KMS-11 (cell line): ENCODE measurements around the gene SLC23A2.
A peak's percentile ranks its signal among the peaks of the same experiment; 100 is the strongest.

Source experiments
- H2AFZ ChIP-seq: fragments of 200-600 bp; sonication (generic); 2 replicates; pipeline ENCODE4 v1.6.1; 2016; ENCODE audit warnings: antibody characterized with exemption, mixed run types, low read depth
- H3K27ac ChIP-seq: fragments of 200-600 bp; sonication (generic); 2 replicates; pipeline ENCODE4 v1.6.1; 2016; ENCODE audit warnings: mild to moderate bottlenecking, mixed run types
- H3K27me3 ChIP-seq: fragments of 200-600 bp; sonication (generic); 2 replicates; pipeline ENCODE4 v1.6.1; 2017; ENCODE audit warnings: mild to moderate bottlenecking, low read depth, mixed run types, moderate library complexity; ENCODE audit not compliant: insufficient read depth
- H3K36me3 ChIP-seq: fragments of 200-600 bp; sonication (generic); 2 replicates; pipeline ENCODE4 v1.6.1; 2017; ENCODE audit warnings: mild to moderate bottlenecking, mixed run types; ENCODE audit not compliant: insufficient read depth
- H3K4me1 ChIP-seq: fragments of 200-600 bp; sonication (generic); 2 replicates; pipeline ENCODE4 v1.6.1; 2016; ENCODE audit warnings: mild to moderate bottlenecking, low read depth, mixed run types; ENCODE audit not compliant: poor library complexity, severe bottlenecking
- H3K4me2 ChIP-seq: fragments of 200-600 bp; sonication (generic); 2 replicates; pipeline ENCODE4 v1.7.0; 2016; ENCODE audit warnings: mild to moderate bottlenecking, mixed run types
- H3K4me3 ChIP-seq: fragments of 200-600 bp; sonication (generic); IDR thresholded peaks from 2 replicates; pipeline ENCODE4 v1.6.1; 2017; ENCODE audit warnings: low read depth, low read length, mixed read lengths; ENCODE audit not compliant: insufficient read depth
- H3K79me2 ChIP-seq: fragments of 200-600 bp; sonication (generic); 2 replicates; pipeline ENCODE4 v1.6.1; 2016; ENCODE audit warnings: low read depth, mixed run types; ENCODE audit not compliant: insufficient read depth
- H3K9ac ChIP-seq: fragments of 200-600 bp; sonication (generic); 2 replicates; pipeline ENCODE4 v1.6.1; 2016; ENCODE audit warnings: mild to moderate bottlenecking, mixed run types
- H4K20me1 ChIP-seq: fragments of 200-600 bp; sonication (generic); 2 replicates; pipeline ENCODE4 v1.6.1; 2016; ENCODE audit warnings: mild to moderate bottlenecking, mixed run types; ENCODE audit not compliant: insufficient read depth
- TF ChIP-seq, protein P1 (sequence below): fragments of 200-600 bp; sonication (generic); conservative IDR thresholded peaks from 2 replicates; pipeline ENCODE4 v1.6.1; 2017; ENCODE audit warnings: low read depth, mild to moderate bottlenecking, antibody characterized with exemption, low read length, moderate library complexity, mixed read lengths

SLC23A2 gene

DNA sequence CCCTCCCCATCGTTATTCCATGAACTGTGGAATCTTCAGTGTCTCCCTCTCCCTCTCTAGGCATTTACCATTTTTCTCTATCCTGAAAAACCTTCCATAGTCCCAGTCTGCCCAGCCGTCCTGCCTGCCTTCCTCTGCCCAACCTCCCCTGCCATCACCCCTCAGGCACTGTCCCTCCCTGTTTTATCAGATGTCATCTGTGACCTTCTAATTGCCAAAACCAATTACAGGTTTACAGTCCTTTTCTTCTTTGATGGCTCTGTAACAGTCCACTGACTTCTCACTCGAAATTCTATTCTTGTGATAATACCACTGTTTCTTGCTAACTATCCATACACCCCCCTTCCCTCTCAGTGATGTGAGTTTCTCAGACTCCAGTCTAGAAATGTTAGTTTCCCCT lies 2.3 kb upstream of the SLC23A2 start:
- TF ChIP-seq, protein P1, sequence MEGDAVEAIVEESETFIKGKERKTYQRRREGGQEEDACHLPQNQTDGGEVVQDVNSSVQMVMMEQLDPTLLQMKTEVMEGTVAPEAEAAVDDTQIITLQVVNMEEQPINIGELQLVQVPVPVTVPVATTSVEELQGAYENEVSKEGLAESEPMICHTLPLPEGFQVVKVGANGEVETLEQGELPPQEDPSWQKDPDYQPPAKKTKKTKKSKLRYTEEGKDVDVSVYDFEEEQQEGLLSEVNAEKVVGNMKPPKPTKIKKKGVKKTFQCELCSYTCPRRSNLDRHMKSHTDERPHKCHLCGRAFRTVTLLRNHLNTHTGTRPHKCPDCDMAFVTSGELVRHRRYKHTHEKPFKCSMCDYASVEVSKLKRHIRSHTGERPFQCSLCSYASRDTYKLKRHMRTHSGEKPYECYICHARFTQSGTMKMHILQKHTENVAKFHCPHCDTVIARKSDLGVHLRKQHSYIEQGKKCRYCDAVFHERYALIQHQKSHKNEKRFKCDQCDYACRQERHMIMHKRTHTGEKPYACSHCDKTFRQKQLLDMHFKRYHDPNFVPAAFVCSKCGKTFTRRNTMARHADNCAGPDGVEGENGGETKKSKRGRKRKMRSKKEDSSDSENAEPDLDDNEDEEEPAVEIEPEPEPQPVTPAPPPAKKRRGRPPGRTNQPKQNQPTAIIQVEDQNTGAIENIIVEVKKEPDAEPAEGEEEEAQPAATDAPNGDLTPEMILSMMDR = no peak
- Histone ChIP-seq H3K36me3 (no peaks in the 10 kb centered on the region), H2AFZ (no peak overlapping the region), H4K20me1 (no peaks in the 10 kb centered on the region), H3K27ac (no peak overlapping the region), H3K4me3 (no peak overlapping the region), H3K9ac (no peak overlapping the region), H3K27me3 (no peaks in the 10 kb centered on the region), H3K4me1 (peaks cover 8% of the 10 kb centered on the region), H3K79me2 (peaks cover 9% of the 10 kb centered on the region; the same call in 1 of the 2 replicates), H3K4me2 (no peak overlapping the region)

DNA sequence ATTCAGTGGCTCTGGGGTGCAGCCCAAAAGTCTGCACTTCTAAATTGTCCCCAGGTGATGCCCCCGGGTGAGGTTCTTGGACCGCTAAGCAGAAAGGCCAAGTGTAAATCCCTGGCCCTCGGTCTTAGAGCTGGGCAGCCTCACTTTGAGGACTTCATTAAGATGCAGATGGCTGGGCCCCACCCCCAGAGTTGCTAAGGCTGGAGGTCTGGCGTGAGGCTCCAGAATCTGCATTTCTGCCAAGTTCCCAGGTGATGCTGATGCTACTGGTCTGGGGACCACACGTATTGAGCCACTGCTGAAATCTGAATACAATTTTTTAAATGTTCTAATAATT lies 735 bp upstream of the SLC23A2 start:
- Histone ChIP-seq H3K27ac (no peak overlapping the region), H3K27me3 (no peaks in the 10 kb centered on the region), H3K9ac (no peak overlapping the region), H3K4me2 (peak overlapping the region; percentile 91), H3K4me1 (peaks cover 8% of the 10 kb centered on the region), H3K79me2 (peaks cover 9% of the 10 kb centered on the region; the same call in 1 of the 2 replicates), H3K4me3 (no peak overlapping the region), H3K36me3 (no peaks in the 10 kb centered on the region), H2AFZ (peak overlapping the region; percentile 90; the same call in 1 of the 2 replicates), H4K20me1 (no peaks in the 10 kb centered on the region)
- TF ChIP-seq, protein P1 = no peak

DNA sequence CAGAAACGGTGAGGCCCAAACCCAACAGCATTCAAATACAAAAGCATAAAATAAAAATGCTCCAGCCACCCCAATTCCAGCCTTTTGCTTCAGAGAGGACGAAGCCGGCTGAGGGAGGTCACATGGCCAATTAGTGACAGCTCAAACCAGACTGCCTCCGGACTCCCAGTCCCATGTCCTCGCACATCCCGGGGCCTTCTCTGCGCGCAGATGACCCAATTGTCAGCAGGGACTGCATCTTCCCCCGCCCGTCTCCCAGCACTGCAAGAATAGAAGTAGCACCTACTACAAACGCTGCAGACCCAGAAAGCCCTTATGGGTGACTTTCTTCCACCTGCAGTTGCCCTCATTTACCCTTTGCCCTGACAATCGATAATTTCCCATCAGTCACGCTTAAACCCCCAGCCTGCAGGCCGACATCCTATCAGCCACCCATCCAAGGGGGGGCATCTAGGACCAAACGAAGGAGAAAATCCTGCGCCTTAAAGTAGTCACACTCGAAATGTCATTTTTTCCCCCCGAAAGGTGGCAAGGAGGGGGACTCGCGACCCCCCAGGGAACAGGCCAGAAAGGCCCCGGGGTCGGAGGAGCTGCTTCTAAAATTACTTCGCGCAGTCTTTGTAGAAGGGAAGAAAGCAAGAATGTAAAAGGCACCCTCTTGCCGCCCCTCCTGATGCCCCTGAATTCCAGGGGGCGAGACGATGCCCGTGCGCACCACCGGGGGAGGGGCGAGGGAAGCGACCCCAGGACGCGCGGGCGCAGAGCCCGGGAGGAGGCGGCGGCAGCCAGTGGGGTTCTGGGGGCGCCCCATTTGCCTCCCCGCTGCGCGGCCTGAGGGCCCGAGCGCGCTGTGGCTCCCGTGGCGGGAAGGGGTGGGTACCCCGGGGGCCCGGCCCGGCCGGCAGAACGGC lies 792 bp downstream of the SLC23A2 start:
- Histone ChIP-seq H3K4me3 (no peak overlapping the region), H3K4me2 (peak overlapping the region; percentile 80), H3K36me3 (no peaks in the 10 kb centered on the region), H3K27me3 (no peaks in the 10 kb centered on the region), H3K9ac (peak overlapping the region; percentile 53; the same call in 1 of the 2 replicates), H2AFZ (peak overlapping the region; percentile 54; the same call in 1 of the 2 replicates), H4K20me1 (no peaks in the 10 kb centered on the region), H3K79me2 (peaks cover 9% of the 10 kb centered on the region; the same call in 1 of the 2 replicates), H3K4me1 (peaks cover 8% of the 10 kb centered on the region), H3K27ac (no peak overlapping the region)
- TF ChIP-seq, protein P1 = no peak

DNA sequence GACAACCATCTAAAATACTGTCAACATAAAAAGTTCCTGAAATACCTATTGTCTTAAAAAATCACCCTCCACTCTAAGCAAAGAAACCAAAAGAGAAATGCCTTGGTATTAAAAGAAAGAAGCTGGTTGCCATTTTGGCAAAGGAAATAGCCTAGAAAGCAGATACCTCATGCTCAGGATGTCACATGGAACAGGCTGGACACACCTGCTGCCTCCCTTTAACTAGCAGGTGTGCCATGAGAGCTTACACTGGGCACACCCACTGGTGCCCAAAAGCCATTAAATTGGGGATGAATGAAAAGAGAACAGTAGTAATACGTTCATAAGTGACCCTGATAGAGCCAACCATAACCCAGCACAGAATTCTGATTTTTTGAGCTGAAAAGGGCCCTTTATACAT lies 1.5 kb downstream of the SLC23A2 start:
- Histone ChIP-seq H3K4me3 (no peak overlapping the region), H3K4me1 (peaks cover 8% of the 10 kb centered on the region), H4K20me1 (no peaks in the 10 kb centered on the region), H3K36me3 (no peaks in the 10 kb centered on the region), H3K27me3 (no peaks in the 10 kb centered on the region), H3K9ac (no peak overlapping the region; the same call in 1 of the 2 replicates), H3K27ac (no peak overlapping the region), H3K4me2 (peak overlapping the region; percentile 80; the same call in 1 of the 2 replicates), H2AFZ (no peak overlapping the region), H3K79me2 (peaks cover 9% of the 10 kb centered on the region; the same call in 1 of the 2 replicates)
- TF ChIP-seq, protein P1 = no peak
